Measurements from ENCODE around the gene GALNT8.

GALNT8 gene

DNA sequence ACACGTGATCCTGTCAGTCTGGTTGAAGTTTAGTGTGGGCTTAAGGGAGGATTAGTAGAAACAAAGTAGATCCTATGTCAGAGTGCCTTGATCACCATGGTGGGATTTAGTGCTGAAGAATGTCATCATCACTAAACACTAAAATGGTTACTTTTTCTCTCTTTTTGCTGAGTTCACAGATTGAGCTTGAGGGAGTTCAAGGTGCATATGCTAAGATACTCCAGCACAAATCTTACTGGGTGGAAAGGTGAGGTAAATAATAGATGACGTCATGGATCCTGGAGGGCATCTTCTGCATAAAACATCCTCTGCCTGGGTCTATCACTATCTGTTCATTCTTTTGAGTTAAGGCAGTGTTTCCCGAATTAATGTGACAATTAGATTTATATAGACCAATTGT lies 4.9 kb downstream of the GALNT8 start:
- no peak for TF ChIP-seq GATA3 (IDR thresholded peaks at IDR 0.05; ENCODE audit: low read depth, low read length)
- no peak for TF ChIP-seq GATA2 (IDR thresholded peaks at IDR 0.05; ENCODE audit: low read depth, low read length)

- TF ChIP-seq GATA2 (IDR thresholded peaks at IDR 0.05; ENCODE audit: low read depth, low read length) (no peak), GATA3 (IDR thresholded peaks at IDR 0.05; ENCODE audit: low read depth, low read length) (no peak)
Measured at GRCh38 chr12:4734625-4735340, 14.6 kb downstream of the GALNT8 start.

DNA sequence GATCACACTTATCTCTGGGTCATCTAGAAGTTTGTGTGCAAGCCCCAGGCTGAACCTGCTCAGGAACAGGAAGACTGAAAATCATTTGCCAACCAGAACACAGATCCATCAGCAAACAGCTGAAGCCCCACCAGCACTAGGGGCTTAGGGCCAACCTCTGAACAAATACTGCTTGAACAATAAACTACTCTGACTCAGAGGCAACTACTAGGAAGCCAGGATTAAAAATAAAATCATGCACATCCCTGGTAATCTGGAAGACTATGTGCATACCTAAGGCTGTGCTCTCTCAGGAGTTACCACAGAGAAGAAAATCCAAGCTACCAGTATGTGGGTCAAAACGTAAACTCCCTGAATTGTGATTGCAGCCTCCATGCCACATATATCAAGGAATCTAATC lies 15.9 kb downstream of the GALNT8 start:
- TF ChIP-seq GATA3 (IDR thresholded peaks at IDR 0.05; ENCODE audit: low read depth, low read length) (no peak), GATA2 (IDR thresholded peaks at IDR 0.05; ENCODE audit: low read depth, low read length) (no peak)

GRCh38 chr12:4738541-4738940 lies 18.3 kb downstream of the GALNT8 start:
- TF ChIP-seq GATA3 (IDR thresholded peaks at IDR 0.05; ENCODE audit: low read depth, low read length), result no peak
- TF ChIP-seq GATA2 (IDR thresholded peaks at IDR 0.05; ENCODE audit: low read depth, low read length), result no peak

DNA sequence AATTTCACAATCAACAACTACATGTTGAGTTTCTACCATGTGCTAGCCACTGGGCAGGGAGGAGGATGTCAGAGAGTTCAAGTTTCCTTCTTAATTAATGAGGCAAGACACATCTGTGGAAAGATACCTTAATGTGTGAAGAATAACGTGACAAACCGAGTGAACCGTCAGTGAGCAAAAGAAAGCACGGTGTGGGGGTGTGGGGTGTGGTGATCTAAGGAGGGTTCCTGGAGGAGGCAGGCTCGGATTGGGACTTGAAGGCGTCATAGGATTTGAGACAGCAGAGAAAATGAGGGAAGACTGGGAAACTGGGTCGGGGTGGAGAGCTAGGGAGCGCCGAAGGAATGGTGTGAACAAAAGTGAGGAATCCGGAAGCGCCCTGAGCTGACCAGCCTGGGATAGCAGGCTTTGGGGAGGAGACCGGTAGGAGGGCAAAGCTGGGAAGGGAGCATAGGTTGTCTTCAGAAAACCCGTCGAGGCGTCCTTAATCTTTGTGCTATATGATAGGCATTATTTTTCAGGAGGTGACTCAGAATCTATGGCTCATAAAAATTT lies 22.3 kb downstream of the GALNT8 start:
- TF ChIP-seq GATA3 (IDR thresholded peaks at IDR 0.05; ENCODE audit: low read depth, low read length) (no peak), GATA2 (IDR thresholded peaks at IDR 0.05; ENCODE audit: low read depth, low read length) (no peak)

DNA sequence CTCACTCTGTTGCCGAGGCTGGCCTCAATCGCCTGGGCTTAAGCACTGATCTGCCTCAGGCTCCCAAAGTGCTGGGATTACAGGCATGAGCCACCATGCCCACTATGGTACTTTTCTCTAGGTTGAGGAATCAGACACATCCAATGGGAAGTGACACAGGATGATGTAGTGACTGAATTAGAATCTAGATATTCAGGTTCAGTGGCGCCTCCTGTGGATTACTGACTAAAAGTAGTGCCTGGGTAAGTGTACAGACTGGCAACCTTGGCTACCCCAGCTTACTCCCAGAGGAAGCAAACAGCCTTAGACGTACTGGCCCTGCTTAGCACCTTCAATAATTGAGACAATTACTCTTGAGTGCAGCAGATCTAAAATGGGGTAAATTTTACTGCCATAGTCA lies 22.8 kb downstream of the GALNT8 start:
- TF ChIP-seq GATA3 (IDR thresholded peaks at IDR 0.05; ENCODE audit: low read depth, low read length), result no peak
- TF ChIP-seq GATA2 (IDR thresholded peaks at IDR 0.05; ENCODE audit: low read depth, low read length), result no peak

DNA sequence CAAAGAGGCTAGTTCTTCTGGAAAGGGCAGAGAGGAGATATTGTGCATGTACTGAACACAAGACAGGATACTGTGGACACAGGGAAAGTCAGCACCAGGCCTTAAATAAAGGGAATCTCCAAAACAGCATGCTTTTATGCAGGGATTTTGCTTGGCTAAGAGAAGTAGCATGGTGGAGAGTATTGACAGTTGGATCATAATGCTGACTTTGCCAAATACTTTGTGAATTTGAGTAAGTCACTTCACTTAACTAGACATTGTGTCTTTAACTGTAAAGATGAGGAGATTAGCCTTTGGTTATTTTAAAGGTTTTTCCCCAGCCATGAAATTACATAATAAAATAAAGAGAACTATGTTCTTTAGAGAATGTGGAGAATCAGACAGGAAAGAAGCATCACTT lies 24.5 kb downstream of the GALNT8 start:
- TF ChIP-seq GATA3 (IDR thresholded peaks at IDR 0.05; ENCODE audit: low read depth, low read length), result no peak
- TF ChIP-seq GATA2 (IDR thresholded peaks at IDR 0.05; ENCODE audit: low read depth, low read length), result no peak

DNA sequence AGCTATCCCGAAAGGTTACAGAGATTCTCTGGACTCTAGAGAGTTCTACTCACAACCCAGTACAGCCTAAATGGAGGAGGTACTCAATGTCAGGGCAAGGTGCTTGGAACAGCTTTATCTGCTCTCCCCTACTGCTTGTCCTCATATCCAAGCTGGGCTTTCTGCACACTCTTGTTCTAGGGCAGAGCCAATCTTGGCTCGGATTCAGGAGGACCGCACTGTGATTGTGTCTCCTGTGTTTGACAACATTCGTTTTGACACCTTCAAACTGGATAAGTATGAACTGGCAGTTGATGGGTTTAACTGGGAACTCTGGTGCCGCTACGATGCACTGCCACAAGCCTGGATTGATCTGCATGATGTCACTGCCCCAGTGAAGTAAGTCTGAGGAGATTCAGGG lies 25.0 kb downstream of the GALNT8 start:
- no peak for TF ChIP-seq GATA2 (IDR thresholded peaks at IDR 0.05; ENCODE audit: low read depth, low read length)
- TF ChIP-seq GATA3 (IDR thresholded peaks at IDR 0.05; ENCODE audit: low read depth, low read length), result no peak

GRCh38 chr12:4762773-4763172 lies 42.6 kb downstream of the GALNT8 start:
- TF ChIP-seq GATA3 (IDR thresholded peaks at IDR 0.05; ENCODE audit: low read depth, low read length), result no peak
- TF ChIP-seq GATA2 (IDR thresholded peaks at IDR 0.05; ENCODE audit: low read depth, low read length), result no peak

- TF ChIP-seq GATA2 (IDR thresholded peaks at IDR 0.05; ENCODE audit: low read depth, low read length), result no peak
- no peak for TF ChIP-seq GATA3 (IDR thresholded peaks at IDR 0.05; ENCODE audit: low read depth, low read length)
Measured at GRCh38 chr12:4763549-4763948, 43.3 kb downstream of the GALNT8 start.

DNA sequence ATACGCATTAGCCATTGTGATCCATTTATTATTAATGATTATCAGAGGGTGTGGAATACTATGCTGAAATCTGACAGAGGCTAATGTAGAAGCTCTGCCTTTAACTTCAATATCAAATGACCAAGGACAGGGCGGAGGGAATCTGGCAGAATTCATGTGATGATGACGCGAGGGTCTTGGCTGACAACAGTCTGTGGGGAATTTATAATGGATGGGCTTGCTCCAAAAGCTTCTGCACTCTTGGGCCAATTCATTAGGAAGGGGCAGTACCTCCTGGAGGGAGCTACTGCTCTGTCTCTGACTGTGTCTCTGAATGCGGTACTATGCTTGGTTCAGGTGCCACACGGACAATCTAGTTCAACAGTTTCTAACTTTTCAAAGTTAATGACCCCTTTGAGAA lies 46.2 kb downstream of the GALNT8 start:
- no peak for TF ChIP-seq GATA2 (IDR thresholded peaks at IDR 0.05; ENCODE audit: low read depth, low read length)
- TF ChIP-seq GATA3 (IDR thresholded peaks at IDR 0.05; ENCODE audit: low read depth, low read length), result no peak

DNA sequence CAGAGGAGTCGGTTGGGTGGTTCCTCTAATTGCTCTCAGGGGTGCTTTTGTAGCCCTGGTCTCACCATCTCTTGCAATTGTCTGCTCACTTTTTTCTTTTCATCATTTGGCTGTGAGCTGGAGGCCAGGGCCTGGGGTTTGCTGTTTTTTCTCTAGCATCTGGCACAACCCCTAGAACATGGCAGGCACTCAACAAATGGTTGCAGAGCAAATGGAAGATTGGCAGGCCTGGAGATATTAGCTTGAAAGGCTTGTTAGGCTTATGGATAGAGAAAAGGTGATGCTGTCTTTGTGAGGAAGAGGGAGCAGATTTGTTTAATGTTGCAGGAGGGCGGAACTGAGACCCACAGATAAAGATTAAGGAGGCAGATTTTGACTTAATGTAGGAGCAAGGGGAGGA lies 47.0 kb downstream of the GALNT8 start:
- no peak for TF ChIP-seq GATA3 (IDR thresholded peaks at IDR 0.05; ENCODE audit: low read depth, low read length)
- no peak for TF ChIP-seq GATA2 (IDR thresholded peaks at IDR 0.05; ENCODE audit: low read depth, low read length)

DNA sequence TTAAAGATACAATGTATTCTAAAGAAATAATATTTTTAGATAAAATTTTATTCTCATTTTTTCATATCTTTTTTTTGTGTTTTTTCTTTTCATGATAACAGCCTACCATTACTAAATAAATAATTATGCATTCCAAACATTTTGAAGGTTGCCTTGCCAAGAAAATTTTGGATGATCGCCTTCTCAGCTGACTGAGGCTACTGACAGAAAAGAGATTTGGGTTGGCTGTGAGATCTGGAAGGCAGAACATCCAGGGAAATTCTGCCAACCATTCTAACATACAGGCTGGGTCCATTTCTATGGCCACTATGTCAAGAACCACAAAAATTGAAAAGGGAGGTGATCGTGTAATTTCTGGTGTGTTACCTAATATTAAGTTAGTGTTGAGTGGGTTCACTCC lies 48.1 kb downstream of the GALNT8 start:
- TF ChIP-seq GATA3 (IDR thresholded peaks at IDR 0.05; ENCODE audit: low read depth, low read length), result no peak
- TF ChIP-seq GATA2 (IDR thresholded peaks at IDR 0.05; ENCODE audit: low read depth, low read length), result no peak

GRCh38 chr12:4769073-4769472 lies 48.9 kb downstream of the GALNT8 start:
- TF ChIP-seq GATA2 (IDR thresholded peaks at IDR 0.05; ENCODE audit: low read depth, low read length) (no peak), GATA3 (IDR thresholded peaks at IDR 0.05; ENCODE audit: low read depth, low read length) (no peak)

DNA sequence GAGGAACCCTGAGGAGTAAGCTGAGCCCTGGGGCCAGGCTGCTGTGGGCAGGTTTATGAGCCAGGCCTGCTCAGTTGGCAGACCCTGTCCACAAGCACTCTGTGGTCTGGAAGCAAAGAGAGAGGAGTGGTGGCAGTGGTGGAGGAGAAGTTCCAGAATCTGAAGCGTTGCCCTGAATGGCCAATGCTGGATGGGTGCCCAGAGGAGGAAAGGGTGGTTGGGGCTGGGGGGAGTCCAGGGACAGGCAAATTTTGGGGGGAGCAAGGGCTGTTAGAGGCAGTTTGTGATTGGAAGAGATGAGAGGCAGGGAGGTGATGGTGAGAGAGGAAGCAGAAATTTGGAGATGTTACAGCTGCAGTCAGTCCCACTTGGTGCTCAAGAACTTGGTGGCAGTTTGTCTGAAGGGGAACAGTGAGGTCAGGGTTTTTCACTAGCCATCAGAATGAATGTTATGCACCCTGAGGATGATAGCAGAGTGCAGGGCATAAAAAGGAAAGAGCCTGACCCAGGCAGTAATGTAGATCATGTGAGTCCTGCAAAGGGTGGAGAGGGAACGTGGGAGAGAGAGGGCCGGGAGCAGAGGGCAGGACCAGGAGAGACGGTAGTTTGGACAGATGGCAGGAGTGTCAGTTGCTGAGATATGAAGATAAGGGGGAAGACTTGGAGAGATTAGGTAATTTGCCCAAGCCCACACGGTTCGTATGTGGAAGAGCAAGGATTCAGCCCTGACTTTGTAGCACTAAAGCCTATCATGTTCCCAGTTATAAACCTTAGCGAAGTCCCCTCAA lies 51.2 kb downstream of the GALNT8 start:
- TF ChIP-seq GATA3 (IDR thresholded peaks at IDR 0.05; ENCODE audit: low read depth, low read length) (no peak), GATA2 (IDR thresholded peaks at IDR 0.05; ENCODE audit: low read depth, low read length) (no peak)
